Measurements from ENCODE around the gene CSTF1.

DNA sequence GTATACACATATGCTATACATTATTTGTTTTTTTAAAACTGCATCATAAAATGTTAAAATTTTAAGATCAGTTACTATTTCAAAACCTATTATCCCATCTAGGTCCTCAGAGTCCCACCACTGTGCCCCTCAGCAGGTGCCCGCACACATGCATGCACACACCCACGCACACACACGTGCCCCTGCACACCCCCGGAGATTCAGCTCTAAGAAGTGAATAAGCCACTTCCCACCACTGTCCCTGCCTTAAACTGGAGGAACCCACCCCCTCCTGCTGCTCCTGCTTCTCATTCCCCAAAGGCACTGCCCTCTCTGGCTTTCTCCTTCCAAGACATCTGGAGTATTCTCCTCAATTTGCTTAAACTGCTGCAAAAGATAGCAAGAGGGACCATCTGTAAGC lies 39.1 kb upstream of the CSTF1 start:
- TF ChIP-seq, protein P1, sequence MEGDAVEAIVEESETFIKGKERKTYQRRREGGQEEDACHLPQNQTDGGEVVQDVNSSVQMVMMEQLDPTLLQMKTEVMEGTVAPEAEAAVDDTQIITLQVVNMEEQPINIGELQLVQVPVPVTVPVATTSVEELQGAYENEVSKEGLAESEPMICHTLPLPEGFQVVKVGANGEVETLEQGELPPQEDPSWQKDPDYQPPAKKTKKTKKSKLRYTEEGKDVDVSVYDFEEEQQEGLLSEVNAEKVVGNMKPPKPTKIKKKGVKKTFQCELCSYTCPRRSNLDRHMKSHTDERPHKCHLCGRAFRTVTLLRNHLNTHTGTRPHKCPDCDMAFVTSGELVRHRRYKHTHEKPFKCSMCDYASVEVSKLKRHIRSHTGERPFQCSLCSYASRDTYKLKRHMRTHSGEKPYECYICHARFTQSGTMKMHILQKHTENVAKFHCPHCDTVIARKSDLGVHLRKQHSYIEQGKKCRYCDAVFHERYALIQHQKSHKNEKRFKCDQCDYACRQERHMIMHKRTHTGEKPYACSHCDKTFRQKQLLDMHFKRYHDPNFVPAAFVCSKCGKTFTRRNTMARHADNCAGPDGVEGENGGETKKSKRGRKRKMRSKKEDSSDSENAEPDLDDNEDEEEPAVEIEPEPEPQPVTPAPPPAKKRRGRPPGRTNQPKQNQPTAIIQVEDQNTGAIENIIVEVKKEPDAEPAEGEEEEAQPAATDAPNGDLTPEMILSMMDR (IDR thresholded peaks at IDR 0.05; ENCODE audit: low read depth, low read length), result no peak
- TF ChIP-seq EZH2phosphoT487 (IDR thresholded peaks at IDR 0.05; ENCODE audit: low read depth), result no peak

Measured in OCI-LY3 (cell line).